A549 (cell line): Measurements from ENCODE around the gene BMP7. TPM values are rescaled to one million over a fixed set of nuclear protein-coding genes. Genes with fewer than 3 reads are reported as not detected.

Experiments
- ATAC-seq, 2 experiments: fragments of 200-7000 bp in 1 of 2; fragments of >200 bp in 1 of 2; cut with Nextera tagmentation in 1 of 2; cut with Tn5 transposase in 1 of 2; 3 replicates each; pipeline versions ENCODE4 v1.8.0 to v1.9.1; 2018 to 2020; ENCODE audit warnings: mild to moderate bottlenecking in 1 of 2, moderate library complexity in 1 of 2
- CTCF ChIA-PET: fragments of 300-600 bp; sonication (Branson Sonifier 250); formaldehyde crosslinking; extraction: SDS; loops from one replicate; lab custom pipeline; 2021; ENCODE audit warnings: antibody characterized with exemption, inconsistent platforms; lab: Yijun Ruan, JAX
- POLR2A ChIA-PET: fragments of 350-600 bp; formaldehyde crosslinking; extraction: SDS; loops from one replicate; lab custom pipeline; 2021; ENCODE audit warnings: antibody characterized with exemption, inconsistent platforms; lab: Yijun Ruan, JAX
- DNase-seq, 2 experiments: peaks; one replicate each; pipeline versions ENCODE4 v3.0.0 to v3.0.0-alpha.2; 2011 to 2016; ENCODE audit warnings: low read depth in 1 of 2, low spot score in 1 of 2
- FAIRE-seq: peaks from 2 replicates; lab custom pipeline; 2011; peaks lifted over from hg19 to GRCh38; lab: Jason Lieb, UNC
- H3K27ac ChIP-seq, 2 experiments: fragments of >200 bp; sonication (Bioruptor Twin); formaldehyde crosslinking; 3 replicates each; pipeline ENCODE4 v1.5.1; 2016 to 2017
- H3K4me1 ChIP-seq: fragments of >200 bp; sonication (Bioruptor Twin); formaldehyde crosslinking; 3 replicates; pipeline ENCODE4 v1.6.1; 2016
- H3K4me2 ChIP-seq: fragments of >200 bp; sonication (Bioruptor Twin); formaldehyde crosslinking; 3 replicates; pipeline ENCODE4 v1.6.1; 2016
- H3K4me3 ChIP-seq: fragments of >200 bp; sonication (Bioruptor Twin); formaldehyde crosslinking; 3 replicates; pipeline ENCODE4 v1.5.1; 2016
- H3K9me3 ChIP-seq: fragments of >200 bp; sonication (Bioruptor Twin); formaldehyde crosslinking; 3 replicates; pipeline ENCODE4 v1.6.1; 2016
- EHMT2 ChIP-seq: fragments of 200-600 bp; sonication (generic); IDR thresholded peaks from 2 replicates; pipeline ENCODE4 v1.6.1; 2016; ENCODE audit warnings: antibody characterized with exemption, low read depth, mild to moderate bottlenecking, moderate library complexity
- FOSB ChIP-seq: fragments of 250-450 bp; sonication (Bioruptor Pico); IDR thresholded peaks from 2 replicates; pipeline ENCODE4 v1.5.0; 2020; ENCODE audit warnings: mild to moderate bottlenecking, moderate library complexity
- HDAC2 ChIP-seq: fragments of 200-600 bp; sonication (generic); IDR thresholded peaks from 2 replicates; pipeline ENCODE4 v1.6.1; 2016
- NFE2L2 ChIP-seq: fragments of 150-350 bp; conservative IDR thresholded peaks from 2 replicates; pipeline ENCODE4 v1.6.1; 2014; ENCODE audit warnings: low read length
- PHF8 ChIP-seq: fragments of 200-600 bp; sonication (generic); IDR thresholded peaks from 2 replicates; pipeline ENCODE4 v1.6.1; 2016; ENCODE audit warnings: low read depth, mild to moderate bottlenecking, antibody characterized with exemption, moderate library complexity, borderline replicate concordance
- POLR2A ChIP-seq: IDR thresholded peaks from 2 replicates; pipeline ENCODE4 v1.6.1; 2012; ENCODE audit warnings: mild to moderate bottlenecking, low read length
- RAD21 ChIP-seq, 2 experiments: fragments of >200 bp in 1 of 2; sonication (Bioruptor Twin) in 1 of 2; formaldehyde crosslinking in 1 of 2; IDR thresholded peaks in 1 of 2; conservative IDR thresholded peaks in 1 of 2; 2 replicates in 1 of 2; 3 replicates in 1 of 2; pipeline ENCODE4 v1.6.1; 2012 to 2018; ENCODE audit warnings: inconsistent platforms in 1 of 2
- RARB ChIP-seq: fragments of 250-450 bp; sonication (Bioruptor Pico); IDR thresholded peaks from 2 replicates; pipeline ENCODE4 v1.8.0; 2021; ENCODE audit warnings: mild to moderate bottlenecking, moderate library complexity
- ZSCAN20 ChIP-seq: fragments of 250-450 bp; sonication (Bioruptor Pico); IDR thresholded peaks from 2 replicates; pipeline ENCODE4 v1.8.0; 2022; ENCODE audit warnings: mild to moderate bottlenecking, moderate library complexity
- WGBS: methylation state at CpG from one replicate; pipeline ENCODE4 v1.1.6; 2017; ENCODE audit errors: missing lambda C conversion rate; 5-methylcytosine and 5-hydroxymethylcytosine counted together
- polyA plus RNA-seq, 4 experiments: library from polyadenylated mRNA; depleted of rRNA in 3 of 4; stranded (reverse); fragments of >200 nt; fragmentation: RNase III in 1 of 4; extraction: RNeasy Plus Mini Kit Qiagen cat#74134 plus additional on column Dnase treatment in 1 of 4; gene quantifications; 2 replicates in 3 of 4; 3 replicates in 1 of 4; pipeline ENCODE4 v1.2.3, GENCODE V29; 2011 to 2017
- TF ChIP-seq, protein P1 (sequence below): fragments of 250-450 bp; sonication (Bioruptor Pico); IDR thresholded peaks from 2 replicates; pipeline ENCODE4 v1.5.0; 2021; ENCODE audit warnings: mild to moderate bottlenecking, moderate library complexity, borderline replicate concordance
- TF ChIP-seq, protein P2 (sequence below): fragments of 250-450 bp; sonication (Bioruptor Pico); IDR thresholded peaks from 2 replicates; pipeline ENCODE4 v1.5.0; 2020; ENCODE audit warnings: low read depth, mild to moderate bottlenecking, moderate library complexity
- TF ChIP-seq, protein P3 (sequence below): fragments of 450-650 bp; IDR thresholded peaks from 2 replicates; pipeline ENCODE4 v1.6.1; 2014; ENCODE audit warnings: antibody characterized with exemption
- TF ChIP-seq, protein P4 (sequence below): fragments of >200 bp; sonication (Bioruptor Twin); formaldehyde crosslinking; IDR thresholded peaks from 3 replicates; pipeline ENCODE4 v1.6.1; 2016
- TF ChIP-seq, protein P5 (sequence below): fragments of 200-600 bp; sonication (generic); IDR thresholded peaks from 2 replicates; pipeline ENCODE4 v1.6.1; 2016; ENCODE audit warnings: antibody characterized with exemption, mild to moderate bottlenecking, moderate library complexity
- TF ChIP-seq, protein P6 (sequence below): fragments of >200 bp; sonication (Bioruptor Twin); formaldehyde crosslinking; IDR thresholded peaks from 2 replicates; pipeline ENCODE4 v1.6.1; 2016

BMP7 gene
- polyA plus RNA-seq, 2 of the 4 experiments (the other 2 are of a cell fraction), result 0.08 to 0.22 TPM

DNA sequence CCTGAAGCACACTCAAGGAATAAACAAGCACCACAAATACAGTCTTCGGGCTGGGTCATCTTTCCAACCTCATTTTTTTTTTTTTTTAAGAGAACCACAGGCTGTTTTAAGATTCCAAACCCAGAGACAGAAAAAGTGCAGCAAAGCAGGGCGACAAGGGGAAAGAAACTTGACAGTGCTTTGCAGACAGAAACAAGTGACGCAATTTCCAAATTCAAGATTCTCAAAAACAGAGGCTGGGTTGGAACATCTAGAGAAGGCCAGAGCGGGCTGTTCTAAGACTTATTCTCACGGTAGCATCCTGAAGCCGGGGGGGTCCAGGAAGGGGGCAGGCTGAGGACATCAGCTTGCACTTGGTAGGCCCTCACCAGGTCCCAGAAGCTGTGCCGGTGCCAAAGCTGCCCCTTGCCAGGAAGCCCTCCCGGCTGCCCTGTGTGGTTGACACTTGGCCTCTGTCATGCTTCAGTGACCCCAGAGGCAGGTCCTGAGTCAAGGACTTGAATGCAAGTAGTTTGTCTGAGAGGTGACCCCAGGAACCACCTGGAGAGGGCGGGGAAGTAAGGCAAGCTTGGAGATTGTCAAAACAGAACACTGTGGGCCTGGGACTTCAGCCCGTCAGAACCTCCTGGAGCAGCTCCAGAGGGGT lies 50.5 kb downstream of the BMP7 start:
- no peak for DNase-seq
- no peak for ATAC-seq
- FAIRE-seq, result no peak
- POLR2A ChIA-PET, result no interaction called here
- Histone ChIP-seq H3K9me3 (no peaks in the 10 kb centered on the region), H3K4me1 (peaks cover 14% of the 10 kb centered on the region)
- CTCF ChIA-PET, result interaction anchor here (1.3 kb wide), 1 partner anchor 21 kb away, joined by 3 read pairs; no protein-coding TSS in a partner anchor
- TF ChIP-seq HDAC2, result no peak
- TF ChIP-seq, all 56 proteins: peak for 0
- Histone ChIP-seq H3K27ac (no peak overlapping the region), H3K4me3 (no peak overlapping the region), H3K4me2 (no peak overlapping the region)
- 60% methylated on average over 10 of the region's 10 CpGs for WGBS

DNA sequence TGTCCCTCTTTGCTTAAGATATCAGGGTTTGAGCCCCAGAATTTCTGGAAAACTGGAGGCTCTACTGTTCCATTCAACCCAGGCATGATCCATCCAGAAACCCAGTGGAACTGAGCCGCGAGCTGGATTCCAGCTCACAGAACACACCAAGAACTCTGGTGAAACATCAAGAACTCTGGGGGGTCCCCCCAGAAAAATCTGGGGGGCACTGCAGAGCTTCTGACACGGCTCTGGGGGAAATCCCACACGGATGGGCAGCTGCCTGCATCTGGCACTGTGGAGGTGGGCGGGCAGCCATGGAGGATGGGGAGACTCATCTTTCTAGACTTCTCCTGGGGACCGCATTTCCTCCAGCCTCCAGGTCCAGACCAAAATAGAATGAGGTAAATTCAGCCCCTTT lies 51.0 kb downstream of the BMP7 start:
- POLR2A ChIA-PET, result no interaction called here
- Histone ChIP-seq H3K9me3 (no peaks in the 10 kb centered on the region), H3K27ac (no peak overlapping the region), H3K4me1 (peaks cover 14% of the 10 kb centered on the region), H3K4me3 (no peak overlapping the region)
- DNase-seq (no peak), ATAC-seq (no peak), FAIRE-seq (no peak)
- WGBS, result 60% methylated on average over 6 of the region's 6 CpGs
- CTCF ChIA-PET, result interaction anchor here (1.2 to 1.3 kb wide), 2 partner anchors 9 to 20 kb away, joined by 3 read pairs; no protein-coding TSS in a partner anchor
- TF ChIP-seq FOSB (no peak), ZSCAN20 (CRISPR knock-in tag) (no peak), HDAC2 (no peak), EHMT2 (no peak), RARB (CRISPR knock-in tag) (no peak)
- TF ChIP-seq, protein P1, sequence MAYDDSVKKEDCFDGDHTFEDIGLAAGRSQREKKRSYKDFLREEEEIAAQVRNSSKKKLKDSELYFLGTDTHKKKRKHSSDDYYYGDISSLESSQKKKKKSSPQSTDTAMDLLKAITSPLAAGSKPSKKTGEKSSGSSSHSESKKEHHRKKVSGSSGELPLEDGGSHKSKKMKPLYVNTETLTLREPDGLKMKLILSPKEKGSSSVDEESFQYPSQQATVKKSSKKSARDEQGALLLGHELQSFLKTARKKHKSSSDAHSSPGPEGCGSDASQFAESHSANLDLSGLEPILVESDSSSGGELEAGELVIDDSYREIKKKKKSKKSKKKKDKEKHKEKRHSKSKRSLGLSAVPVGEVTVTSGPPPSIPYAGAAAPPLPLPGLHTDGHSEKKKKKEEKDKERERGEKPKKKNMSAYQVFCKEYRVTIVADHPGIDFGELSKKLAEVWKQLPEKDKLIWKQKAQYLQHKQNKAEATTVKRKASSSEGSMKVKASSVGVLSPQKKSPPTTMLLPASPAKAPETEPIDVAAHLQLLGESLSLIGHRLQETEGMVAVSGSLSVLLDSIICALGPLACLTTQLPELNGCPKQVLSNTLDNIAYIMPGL (CRISPR knock-in tag), result no peak
- TF ChIP-seq, protein P2, sequence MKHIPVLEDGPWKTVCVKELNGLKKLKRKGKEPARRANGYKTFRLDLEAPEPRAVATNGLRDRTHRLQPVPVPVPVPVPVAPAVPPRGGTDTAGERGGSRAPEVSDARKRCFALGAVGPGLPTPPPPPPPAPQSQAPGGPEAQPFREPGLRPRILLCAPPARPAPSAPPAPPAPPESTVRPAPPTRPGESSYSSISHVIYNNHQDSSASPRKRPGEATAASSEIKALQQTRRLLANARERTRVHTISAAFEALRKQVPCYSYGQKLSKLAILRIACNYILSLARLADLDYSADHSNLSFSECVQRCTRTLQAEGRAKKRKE (CRISPR knock-in tag), result no peak
- TF ChIP-seq, protein P3, sequence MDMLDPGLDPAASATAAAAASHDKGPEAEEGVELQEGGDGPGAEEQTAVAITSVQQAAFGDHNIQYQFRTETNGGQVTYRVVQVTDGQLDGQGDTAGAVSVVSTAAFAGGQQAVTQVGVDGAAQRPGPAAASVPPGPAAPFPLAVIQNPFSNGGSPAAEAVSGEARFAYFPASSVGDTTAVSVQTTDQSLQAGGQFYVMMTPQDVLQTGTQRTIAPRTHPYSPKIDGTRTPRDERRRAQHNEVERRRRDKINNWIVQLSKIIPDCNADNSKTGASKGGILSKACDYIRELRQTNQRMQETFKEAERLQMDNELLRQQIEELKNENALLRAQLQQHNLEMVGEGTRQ, result no peak
- TF ChIP-seq, all 56 proteins: peak for 0
- no peak overlapping the region for H3K4me2 ChIP-seq

DNA sequence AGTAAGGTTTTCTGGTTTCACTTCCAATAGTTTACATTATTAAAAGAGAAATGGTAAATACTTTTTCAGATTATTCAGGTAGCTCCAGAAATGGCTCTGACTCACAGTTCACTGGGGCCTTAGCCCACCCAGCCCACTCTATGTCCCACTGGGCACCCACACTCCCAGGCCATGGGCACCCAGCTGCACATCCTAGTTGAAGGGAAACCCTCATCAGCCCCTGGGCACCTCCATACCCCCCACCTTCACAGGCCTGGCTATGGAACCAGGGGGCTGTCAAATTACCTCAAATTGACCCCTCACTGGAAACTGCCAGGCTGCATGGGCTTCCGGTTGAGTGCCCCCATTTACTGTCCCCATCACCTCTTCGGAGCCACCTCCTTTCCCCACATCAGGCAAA lies 51.5 kb downstream of the BMP7 start:
- H3K9me3 ChIP-seq, result no peaks in the 10 kb centered on the region
- 81% methylated on average over 2 of the region's 2 CpGs for WGBS
- no peak overlapping the region for H3K27ac ChIP-seq
- DNase-seq, result no peak
- H3K4me1 ChIP-seq, result peaks cover 19% of the 10 kb centered on the region
- H3K4me3 ChIP-seq, result no peak overlapping the region
- H3K4me2 ChIP-seq, result no peak overlapping the region
- TF ChIP-seq, protein P4, sequence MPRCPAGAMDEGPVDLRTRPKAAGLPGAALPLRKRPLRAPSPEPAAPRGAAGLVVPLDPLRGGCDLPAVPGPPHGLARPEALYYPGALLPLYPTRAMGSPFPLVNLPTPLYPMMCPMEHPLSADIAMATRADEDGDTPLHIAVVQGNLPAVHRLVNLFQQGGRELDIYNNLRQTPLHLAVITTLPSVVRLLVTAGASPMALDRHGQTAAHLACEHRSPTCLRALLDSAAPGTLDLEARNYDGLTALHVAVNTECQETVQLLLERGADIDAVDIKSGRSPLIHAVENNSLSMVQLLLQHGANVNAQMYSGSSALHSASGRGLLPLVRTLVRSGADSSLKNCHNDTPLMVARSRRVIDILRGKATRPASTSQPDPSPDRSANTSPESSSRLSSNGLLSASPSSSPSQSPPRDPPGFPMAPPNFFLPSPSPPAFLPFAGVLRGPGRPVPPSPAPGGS, result no peak
- TF ChIP-seq, protein P5, sequence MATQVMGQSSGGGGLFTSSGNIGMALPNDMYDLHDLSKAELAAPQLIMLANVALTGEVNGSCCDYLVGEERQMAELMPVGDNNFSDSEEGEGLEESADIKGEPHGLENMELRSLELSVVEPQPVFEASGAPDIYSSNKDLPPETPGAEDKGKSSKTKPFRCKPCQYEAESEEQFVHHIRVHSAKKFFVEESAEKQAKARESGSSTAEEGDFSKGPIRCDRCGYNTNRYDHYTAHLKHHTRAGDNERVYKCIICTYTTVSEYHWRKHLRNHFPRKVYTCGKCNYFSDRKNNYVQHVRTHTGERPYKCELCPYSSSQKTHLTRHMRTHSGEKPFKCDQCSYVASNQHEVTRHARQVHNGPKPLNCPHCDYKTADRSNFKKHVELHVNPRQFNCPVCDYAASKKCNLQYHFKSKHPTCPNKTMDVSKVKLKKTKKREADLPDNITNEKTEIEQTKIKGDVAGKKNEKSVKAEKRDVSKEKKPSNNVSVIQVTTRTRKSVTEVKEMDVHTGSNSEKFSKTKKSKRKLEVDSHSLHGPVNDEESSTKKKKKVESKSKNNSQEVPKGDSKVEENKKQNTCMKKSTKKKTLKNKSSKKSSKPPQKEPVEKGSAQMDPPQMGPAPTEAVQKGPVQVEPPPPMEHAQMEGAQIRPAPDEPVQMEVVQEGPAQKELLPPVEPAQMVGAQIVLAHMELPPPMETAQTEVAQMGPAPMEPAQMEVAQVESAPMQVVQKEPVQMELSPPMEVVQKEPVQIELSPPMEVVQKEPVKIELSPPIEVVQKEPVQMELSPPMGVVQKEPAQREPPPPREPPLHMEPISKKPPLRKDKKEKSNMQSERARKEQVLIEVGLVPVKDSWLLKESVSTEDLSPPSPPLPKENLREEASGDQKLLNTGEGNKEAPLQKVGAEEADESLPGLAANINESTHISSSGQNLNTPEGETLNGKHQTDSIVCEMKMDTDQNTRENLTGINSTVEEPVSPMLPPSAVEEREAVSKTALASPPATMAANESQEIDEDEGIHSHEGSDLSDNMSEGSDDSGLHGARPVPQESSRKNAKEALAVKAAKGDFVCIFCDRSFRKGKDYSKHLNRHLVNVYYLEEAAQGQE, result no peak
- TF ChIP-seq POLR2A (no peak), NFE2L2 (no peak), PHF8 (no peak), RAD21 (conservative IDR thresholded peaks at IDR 0.05 in 1 of 2, IDR thresholded peaks at IDR 0.05 in 1 of 2) (no peak)
- TF ChIP-seq, protein P6, sequence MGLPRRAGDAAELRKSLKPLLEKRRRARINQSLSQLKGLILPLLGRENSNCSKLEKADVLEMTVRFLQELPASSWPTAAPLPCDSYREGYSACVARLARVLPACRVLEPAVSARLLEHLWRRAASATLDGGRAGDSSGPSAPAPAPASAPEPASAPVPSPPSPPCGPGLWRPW, result no peak
- TF ChIP-seq, all 56 proteins: peak for 0
- no peak for FAIRE-seq
- CTCF ChIA-PET, result interaction anchor here (1.2 to 1.4 kb wide), 3 partner anchors 10 to 131 kb away, joined by 3 read pairs; no protein-coding TSS in a partner anchor
- no peak for ATAC-seq
- POLR2A ChIA-PET, result no interaction called here
